Cerebellar nuclear complex (tissue), 1 donor: ENCODE measurements around the gene PCDHGA1.
"Not testable (repeated sequence)": the region's sequence is repeated elsewhere in the genome, so short reads cannot be mapped to it uniquely, and the experiment has no call there.

Experiments
- DNase-seq, 2 experiments: peaks; one replicate each; lab custom pipeline; 2025; lab: John Stamatoyannopoulos, UW

The PCDHGA1 gene

DNA sequence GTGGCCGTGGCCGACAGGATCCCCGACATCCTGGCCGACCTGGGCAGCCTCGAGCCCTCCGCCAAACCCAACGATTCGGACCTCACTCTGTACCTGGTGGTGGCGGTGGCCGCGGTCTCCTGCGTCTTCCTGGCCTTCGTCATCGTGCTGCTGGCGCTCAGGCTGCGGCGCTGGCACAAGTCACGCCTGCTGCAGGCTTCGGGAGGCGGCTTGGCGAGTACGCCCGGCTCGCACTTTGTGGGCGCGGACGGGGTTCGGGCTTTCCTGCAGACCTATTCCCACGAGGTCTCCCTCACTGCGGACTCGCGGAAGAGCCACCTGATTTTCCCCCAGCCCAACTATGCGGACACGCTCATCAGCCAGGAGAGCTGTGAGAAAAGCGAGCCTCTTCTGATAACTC is 15.7 kb downstream of the PCDHGA1 start:
- DNase-seq, result not testable (repeated sequence)

DNA sequence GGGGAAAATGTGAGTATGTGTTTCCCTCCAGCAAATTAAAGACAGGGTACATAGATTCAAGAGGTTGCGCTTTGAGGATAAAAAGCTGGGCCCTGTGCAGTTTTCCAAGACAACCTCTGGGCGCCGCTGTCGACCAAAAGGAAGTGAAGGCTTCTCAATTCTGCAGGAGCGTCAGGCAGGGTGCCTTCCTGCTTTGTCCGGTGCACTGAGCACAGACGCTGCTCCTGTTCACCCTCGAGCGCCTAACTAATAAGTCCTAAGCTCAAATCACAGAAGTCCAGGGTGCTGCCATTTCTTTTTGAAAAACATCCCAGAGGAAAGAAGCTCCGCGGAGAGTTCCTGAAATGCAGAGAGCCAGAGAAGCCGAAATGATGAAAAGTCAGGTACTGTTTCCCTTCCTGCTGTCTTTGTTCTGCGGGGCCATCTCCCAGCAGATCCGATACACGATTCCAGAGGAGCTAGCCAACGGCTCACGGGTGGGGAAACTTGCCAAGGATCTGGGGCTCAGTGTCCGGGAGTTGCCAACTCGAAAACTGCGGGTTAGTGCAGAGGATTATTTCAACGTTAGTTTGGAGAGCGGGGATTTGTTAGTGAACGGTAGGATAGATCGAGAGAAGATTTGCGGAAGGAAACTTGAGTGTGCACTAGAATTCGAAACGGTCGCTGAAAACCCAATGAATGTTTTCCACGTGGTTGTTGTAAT is 19.8 kb downstream of the PCDHGA1 start, which contains the start of gene PCDHGB1:
TSS of gene PCDHGB1 (plus strand) at position 183 of the 703 bp plus-strand sequence. CDS start at position 345, 162 bp downstream.
- no peak for DNase-seq

DNA sequence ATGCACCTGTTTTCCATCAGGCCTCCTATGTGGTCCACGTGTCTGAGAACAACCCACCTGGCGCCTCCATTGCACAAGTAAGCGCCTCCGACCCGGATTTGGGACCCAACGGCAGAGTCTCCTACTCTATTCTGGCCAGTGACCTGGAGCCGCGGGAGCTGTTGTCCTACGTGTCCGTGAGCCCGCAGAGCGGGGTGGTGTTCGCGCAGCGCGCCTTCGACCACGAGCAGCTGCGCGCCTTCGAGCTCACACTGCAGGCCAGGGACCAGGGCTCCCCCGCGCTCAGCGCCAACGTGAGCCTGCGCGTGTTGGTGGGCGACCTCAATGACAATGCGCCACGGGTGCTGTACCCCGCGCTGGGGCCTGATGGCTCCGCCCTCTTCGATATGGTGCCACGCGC is 21.3 kb downstream of the PCDHGA1 start:
- DNase-seq, result no peak

GRCh38 chr5:141354900-141355469 is 24.7 kb downstream of the PCDHGA1 start, which contains the start of gene PCDHGA4:
Gene PCDHGA4, plus strand, starts transcription at chr5:141355021. Its CDS starts 87 bp downstream, at chr5:141355108.
- no peak for DNase-seq

GRCh38 chr5:141355641-141356040 is 25.3 kb downstream of the PCDHGA1 start:
- DNase-seq, result no peak

- no peak for DNase-seq
Observed at GRCh38 chr5:141356133-141356532, 25.8 kb downstream of the PCDHGA1 start.

DNA sequence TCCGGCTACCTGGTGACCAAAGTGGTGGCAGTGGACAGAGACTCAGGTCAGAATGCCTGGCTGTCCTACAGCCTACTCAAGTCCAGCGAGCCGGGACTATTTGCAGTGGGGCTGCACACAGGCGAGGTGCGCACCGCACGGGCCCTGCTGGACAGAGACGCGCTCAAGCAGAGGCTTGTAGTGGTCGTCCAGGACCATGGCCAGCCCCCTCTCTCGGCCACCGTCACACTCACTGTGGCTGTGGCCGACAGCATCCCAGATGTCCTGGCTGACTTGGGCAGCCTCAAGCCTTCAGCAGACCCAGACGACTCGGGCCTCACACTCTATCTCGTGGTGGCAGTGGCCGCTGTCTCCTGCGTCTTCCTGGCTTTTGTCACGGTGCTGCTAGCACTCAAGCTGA is 26.6 kb downstream of the PCDHGA1 start:
- no peak for DNase-seq

DNA sequence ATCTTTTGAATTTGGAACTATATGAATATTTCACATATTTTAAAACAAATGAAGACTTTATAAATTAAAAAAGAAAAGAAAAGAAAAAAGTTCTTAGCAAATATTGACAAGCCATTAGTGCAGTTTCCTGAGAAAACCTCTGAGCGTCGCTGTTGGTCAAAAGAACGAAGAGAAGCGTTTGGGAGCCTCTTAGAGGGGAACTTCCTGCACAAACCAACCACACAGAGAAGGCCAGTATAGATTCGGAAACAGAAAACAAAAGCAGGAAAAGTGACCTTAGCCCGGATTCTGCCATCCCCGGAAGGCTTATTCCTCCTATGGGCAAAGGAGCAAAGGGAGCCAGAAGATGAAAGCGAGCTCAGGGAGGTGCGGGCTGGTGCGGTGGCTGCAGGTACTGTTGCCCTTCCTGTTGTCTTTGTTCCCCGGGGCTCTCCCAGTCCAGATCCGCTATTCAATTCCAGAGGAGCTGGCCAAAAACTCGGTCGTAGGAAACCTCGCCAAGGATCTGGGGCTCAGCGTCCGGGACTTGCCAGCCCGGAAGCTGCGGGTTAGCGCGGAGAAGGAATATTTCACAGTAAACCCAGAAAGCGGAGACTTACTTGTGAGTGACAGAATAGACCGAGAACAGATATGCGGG is 29.6 kb downstream of the PCDHGA1 start, which contains the start of gene PCDHGB2:
TSS of gene PCDHGB2 (plus strand) at position 205 of the 637 bp plus-strand sequence. CDS start at position 347, 142 bp downstream.
- no peak for DNase-seq

DNA sequence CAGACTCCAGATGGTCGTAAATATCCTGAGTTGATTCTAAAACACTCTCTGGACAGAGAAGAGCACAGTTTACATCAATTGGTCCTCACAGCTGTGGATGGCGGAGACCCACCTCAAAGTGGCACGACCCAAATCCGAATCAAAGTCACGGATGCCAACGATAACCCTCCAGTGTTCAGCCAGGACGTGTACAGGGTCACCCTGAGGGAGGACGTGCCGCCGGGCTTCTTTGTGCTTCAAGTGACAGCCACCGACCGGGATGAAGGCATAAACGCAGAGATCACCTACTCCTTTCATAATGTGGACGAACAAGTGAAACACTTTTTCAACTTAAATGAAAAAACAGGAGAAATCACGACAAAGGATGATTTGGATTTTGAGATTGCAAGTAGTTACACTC is 30.4 kb downstream of the PCDHGA1 start:
- DNase-seq, result no peak

- DNase-seq, result no peak
Observed at GRCh38 chr5:141362719-141363118, 32.4 kb downstream of the PCDHGA1 start.

DNA sequence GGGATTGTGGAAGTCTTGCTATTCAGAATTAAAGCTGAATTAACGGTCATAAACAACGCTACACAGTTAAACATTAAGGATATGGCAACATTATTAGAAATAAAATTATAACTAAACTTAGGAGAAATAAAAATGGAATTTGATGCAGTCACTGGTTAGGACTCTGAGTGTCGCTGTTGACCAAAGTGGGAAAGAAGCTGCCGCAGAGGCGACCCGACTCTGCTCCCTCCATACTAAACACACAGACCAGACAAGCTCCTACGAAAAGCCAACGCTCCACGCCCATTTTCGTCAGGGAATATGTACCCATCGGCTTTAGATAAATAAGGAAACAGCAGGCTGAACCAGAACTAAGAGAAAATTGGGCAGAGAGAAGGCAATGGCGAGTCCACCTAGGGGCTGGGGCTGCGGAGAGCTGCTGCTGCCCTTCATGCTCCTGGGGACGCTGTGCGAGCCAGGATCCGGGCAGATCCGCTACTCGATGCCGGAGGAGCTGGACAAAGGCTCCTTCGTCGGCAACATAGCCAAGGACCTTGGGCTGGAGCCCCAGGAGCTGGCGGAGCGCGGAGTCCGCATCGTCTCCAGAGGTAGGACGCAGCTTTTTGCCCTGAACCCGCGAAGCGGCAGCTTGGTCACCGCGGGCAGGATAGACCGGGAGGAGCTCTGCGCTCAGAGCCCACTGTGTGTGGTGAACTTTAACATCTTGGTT is 33.8 kb downstream of the PCDHGA1 start, which contains the start of gene PCDHGA5:
TSS of gene PCDHGA5 (plus strand) at position 211 of the 709 bp plus-strand sequence. CDS start at position 380, 169 bp downstream.
- no peak for DNase-seq

DNA sequence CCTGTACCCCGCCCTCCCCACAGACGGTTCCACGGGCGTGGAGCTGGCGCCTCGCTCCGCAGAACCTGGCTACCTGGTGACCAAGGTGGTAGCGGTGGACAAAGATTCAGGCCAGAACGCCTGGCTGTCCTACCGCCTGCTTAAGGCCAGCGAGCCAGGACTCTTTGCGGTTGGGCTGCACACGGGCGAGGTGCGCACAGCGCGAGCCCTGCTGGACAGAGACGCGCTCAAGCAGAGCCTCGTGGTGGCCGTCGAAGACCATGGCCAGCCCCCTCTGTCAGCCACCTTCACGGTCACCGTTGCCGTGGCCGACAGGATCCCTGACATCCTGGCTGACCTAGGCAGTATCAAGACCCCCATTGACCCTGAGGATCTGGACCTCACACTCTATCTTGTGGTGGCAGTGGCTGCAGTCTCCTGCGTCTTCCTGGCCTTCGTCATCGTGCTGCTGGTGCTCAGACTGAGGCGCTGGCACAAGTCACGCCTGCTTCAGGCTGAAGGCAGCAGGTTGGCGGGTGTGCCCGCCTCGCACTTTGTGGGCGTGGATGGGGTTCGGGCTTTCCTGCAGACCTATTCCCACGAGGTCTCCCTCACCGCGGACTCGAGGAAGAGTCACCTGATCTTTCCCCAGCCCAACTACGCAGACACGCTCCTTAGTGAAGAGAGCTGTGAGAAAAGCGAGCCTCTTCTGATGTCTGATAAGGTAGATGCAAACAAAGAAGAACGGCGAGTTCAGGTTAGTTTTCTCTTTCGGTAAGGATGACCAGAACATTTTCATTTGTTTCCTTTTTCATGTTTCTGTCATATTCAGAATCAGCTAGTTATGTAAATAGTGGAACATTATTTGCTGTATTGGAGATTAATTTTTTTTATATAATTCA is 35.9 kb downstream of the PCDHGA1 start:
- no peak for DNase-seq

GRCh38 chr5:141369994-141370848 is 39.9 kb downstream of the PCDHGA1 start, which contains the start of gene PCDHGB3:
Gene PCDHGB3, plus strand, starts transcription at chr5:141370242. Its CDS starts 153 bp downstream, at chr5:141370395.
- DNase-seq, result no peak

DNA sequence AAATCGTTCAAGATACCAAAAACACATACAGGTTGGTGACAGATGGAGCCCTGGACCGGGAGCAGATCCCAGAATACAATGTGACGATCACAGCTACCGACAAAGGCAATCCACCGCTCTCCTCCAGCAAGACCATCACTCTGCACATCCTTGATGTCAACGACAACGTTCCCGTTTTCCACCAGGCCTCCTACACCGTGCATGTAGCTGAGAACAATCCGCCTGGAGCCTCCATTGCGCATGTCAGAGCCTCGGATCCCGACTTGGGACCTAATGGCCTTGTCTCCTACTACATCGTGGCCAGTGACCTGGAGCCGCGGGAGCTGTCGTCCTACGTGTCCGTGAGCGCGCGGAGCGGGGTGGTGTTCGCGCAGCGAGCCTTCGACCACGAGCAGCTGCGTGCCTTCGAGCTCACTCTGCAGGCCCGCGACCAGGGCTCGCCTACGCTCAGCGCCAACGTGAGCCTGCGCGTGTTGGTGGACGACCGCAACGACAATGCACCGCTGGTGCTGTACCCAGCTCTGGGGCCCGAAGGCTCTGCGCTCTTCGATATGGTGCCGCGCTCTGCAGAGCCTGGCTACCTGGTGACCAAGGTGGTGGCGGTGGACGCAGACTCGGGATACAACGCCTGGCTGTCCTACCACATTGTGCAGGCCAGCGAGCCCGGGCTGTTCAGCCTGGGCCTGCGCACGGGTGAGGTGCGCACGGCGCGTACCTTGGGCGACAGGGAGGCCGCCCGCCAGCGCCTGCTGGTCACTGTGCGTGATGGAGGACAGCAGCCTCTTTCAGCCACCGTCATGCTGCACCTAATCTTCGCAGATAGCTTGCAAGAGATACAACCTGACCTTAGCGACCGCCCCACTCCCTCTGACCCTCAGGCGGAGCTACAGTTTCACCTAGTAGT is 41.5 kb downstream of the PCDHGA1 start:
- DNase-seq, result no peak

DNA sequence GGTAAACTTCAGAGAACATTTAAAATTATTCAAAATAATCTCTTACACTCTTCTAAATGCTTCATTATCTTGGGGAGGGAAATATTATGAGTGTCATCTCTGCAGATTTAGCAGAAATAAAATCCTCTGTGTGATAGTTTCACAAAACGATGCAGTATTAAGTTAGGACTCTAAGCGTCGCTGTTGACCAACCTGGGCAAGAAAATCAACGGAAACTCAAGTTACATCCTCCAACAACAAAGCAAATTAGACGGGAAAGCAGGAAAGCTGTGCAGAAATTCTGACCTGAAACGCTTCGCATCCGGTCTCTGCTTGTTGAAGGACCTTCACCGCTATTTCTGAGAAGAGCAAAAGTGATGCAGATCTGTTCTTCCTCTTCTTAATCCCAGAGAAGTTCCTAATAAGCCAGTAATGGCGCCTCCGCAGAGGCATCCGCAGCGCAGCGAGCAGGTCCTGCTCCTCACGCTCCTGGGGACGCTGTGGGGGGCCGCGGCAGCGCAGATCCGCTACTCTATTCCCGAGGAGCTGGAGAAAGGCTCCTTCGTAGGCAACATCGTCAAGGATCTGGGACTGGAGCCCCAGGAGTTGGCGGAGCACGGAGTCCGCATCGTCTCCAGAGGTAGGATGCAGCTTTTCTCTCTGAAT is 43.5 kb downstream of the PCDHGA1 start, which contains the start of gene PCDHGA6:
TSS of gene PCDHGA6 (plus strand) at position 219 of the 645 bp plus-strand sequence. CDS start at position 412, 193 bp downstream.
- no peak for DNase-seq

DNA sequence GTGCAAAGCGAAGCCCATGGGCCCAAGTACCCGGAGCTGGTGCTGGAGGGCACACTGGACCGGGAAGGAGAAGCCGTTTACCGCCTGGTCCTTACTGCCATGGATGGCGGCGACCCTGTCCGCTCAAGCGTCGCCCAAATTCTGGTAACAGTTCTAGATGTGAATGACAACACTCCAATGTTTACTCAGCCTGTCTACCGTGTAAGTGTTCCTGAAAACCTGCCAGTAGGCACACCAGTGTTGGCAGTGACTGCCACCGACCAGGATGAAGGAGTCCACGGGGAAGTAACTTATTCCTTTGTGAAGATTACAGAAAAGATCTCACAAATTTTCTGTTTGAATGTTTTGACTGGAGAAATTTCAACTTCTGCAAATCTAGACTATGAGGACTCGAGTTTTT is 44.3 kb downstream of the PCDHGA1 start:
- no peak for DNase-seq

DNA sequence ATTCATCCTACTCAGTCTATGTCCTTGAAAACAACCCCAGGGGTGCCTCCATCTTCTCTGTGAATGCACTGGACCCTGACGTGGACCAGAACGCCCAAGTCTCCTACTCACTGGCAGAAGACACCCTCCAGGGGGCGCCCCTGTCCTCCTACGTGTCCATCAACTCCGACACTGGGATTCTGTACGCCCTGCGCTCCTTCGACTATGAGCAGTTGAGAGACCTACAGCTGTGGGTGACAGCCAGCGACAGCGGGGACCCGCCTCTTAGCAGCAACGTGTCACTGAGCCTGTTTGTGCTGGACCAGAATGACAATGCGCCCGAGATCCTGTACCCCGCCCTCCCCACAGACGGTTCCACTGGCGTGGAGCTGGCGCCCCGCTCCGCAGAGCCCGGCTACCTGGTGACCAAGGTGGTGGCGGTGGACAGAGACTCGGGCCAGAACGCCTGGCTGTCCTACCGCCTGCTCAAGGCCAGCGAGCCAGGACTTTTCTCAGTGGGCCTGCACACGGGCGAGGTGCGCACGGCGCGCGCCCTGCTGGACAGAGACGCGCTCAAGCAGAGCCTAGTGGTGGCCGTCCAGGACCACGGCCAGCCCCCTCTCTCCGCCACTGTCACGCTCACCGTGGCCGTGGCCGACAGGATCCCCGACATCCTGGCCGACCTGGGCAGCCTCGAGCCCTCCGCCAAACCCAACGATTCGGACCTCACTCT is 45.3 kb downstream of the PCDHGA1 start:
- not testable (repeated sequence) for DNase-seq
